A673 (cell line): ENCODE results near the gene TTC38.

ENCODE experiments used
- EZH2 ChIP-seq: fragments of 200-600 bp; sonication (generic); IDR thresholded peaks from 2 replicates; pipeline ENCODE4 v1.6.1; 2017; ENCODE audit warnings: borderline replicate concordance, low read depth, mild to moderate bottlenecking, mixed read lengths, antibody characterized with exemption, low read length; ENCODE audit not compliant: poor library complexity, severe bottlenecking
- TF ChIP-seq, protein P1 (sequence below): fragments of 300-800, 200-600 bp; sonication (generic); conservative IDR thresholded peaks from 2 replicates; pipeline ENCODE4 v1.5.1; 2017; ENCODE audit warnings: low read depth, mild to moderate bottlenecking, antibody characterized with exemption, low read length, moderate library complexity, mixed read lengths

- TF ChIP-seq, protein P1, sequence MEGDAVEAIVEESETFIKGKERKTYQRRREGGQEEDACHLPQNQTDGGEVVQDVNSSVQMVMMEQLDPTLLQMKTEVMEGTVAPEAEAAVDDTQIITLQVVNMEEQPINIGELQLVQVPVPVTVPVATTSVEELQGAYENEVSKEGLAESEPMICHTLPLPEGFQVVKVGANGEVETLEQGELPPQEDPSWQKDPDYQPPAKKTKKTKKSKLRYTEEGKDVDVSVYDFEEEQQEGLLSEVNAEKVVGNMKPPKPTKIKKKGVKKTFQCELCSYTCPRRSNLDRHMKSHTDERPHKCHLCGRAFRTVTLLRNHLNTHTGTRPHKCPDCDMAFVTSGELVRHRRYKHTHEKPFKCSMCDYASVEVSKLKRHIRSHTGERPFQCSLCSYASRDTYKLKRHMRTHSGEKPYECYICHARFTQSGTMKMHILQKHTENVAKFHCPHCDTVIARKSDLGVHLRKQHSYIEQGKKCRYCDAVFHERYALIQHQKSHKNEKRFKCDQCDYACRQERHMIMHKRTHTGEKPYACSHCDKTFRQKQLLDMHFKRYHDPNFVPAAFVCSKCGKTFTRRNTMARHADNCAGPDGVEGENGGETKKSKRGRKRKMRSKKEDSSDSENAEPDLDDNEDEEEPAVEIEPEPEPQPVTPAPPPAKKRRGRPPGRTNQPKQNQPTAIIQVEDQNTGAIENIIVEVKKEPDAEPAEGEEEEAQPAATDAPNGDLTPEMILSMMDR, result no peak
- no peak for TF ChIP-seq EZH2
These were observed 31.3 kb downstream of the TTC38 start for GRCh38 chr22:46299101-46299500.
